Testis (tissue), 2 donors: Measurements from ENCODE around the gene SLC6A6.

Source experiments
- POLR2A ChIP-seq: fragments of 450-650 bp; IDR thresholded peaks from one replicate; pipeline ENCODE4 v1.6.1; 2017; ENCODE audit warnings: antibody characterized with exemption, mild to moderate bottlenecking, moderate library complexity
- TF ChIP-seq, protein P1 (sequence below), 3 experiments: fragments of 450-650 bp in 2 of 3; fragments of 200-600 bp in 1 of 3; sonication (generic) in 1 of 3; IDR thresholded peaks; one replicate each; pipeline ENCODE4 v1.5.1; 2016 to 2019; ENCODE audit warnings: antibody characterized with exemption in 3 of 3, mild to moderate bottlenecking in 2 of 3, moderate library complexity in 1 of 3

DNA sequence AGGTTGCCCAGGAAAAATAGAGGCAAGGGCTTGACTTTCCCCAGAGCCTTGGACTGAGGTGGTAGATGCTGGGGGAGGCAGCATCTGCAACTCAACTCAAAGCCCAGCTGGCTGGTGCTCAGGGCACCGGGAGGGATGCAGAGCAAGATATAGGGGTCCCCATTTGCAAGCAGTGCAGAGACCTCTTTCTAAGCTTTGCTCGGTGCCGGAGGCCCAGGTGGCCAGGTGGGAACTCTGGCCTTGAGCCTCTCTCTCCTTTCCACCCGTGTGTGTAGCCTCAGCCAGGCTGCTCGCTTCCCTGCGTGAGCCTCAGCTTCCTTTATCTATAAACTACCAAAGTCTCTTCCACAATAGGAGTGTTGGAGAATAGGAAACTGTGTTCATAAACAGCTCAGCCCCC, 36.5 kb downstream of the SLC6A6 start:
- TF ChIP-seq POLR2A, result no peak
- TF ChIP-seq, protein P1, sequence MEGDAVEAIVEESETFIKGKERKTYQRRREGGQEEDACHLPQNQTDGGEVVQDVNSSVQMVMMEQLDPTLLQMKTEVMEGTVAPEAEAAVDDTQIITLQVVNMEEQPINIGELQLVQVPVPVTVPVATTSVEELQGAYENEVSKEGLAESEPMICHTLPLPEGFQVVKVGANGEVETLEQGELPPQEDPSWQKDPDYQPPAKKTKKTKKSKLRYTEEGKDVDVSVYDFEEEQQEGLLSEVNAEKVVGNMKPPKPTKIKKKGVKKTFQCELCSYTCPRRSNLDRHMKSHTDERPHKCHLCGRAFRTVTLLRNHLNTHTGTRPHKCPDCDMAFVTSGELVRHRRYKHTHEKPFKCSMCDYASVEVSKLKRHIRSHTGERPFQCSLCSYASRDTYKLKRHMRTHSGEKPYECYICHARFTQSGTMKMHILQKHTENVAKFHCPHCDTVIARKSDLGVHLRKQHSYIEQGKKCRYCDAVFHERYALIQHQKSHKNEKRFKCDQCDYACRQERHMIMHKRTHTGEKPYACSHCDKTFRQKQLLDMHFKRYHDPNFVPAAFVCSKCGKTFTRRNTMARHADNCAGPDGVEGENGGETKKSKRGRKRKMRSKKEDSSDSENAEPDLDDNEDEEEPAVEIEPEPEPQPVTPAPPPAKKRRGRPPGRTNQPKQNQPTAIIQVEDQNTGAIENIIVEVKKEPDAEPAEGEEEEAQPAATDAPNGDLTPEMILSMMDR (IDR thresholded peaks at IDR 0.05), result no peak
